Amygdala (tissue), 56 donors: ENCODE data around the gene TXNRD1.
A peak's percentile ranks its signal among the peaks of the same experiment; 100 is the strongest.
"Not testable (repeated sequence)": the region's sequence is repeated elsewhere in the genome, so short reads cannot be mapped to it uniquely, and the experiment has no call there.

ENCODE experiments used
- DNase-seq, 56 donors: peaks; one replicate each; lab custom pipeline; 2025; lab: John Stamatoyannopoulos, UW

The TXNRD1 gene

DNA sequence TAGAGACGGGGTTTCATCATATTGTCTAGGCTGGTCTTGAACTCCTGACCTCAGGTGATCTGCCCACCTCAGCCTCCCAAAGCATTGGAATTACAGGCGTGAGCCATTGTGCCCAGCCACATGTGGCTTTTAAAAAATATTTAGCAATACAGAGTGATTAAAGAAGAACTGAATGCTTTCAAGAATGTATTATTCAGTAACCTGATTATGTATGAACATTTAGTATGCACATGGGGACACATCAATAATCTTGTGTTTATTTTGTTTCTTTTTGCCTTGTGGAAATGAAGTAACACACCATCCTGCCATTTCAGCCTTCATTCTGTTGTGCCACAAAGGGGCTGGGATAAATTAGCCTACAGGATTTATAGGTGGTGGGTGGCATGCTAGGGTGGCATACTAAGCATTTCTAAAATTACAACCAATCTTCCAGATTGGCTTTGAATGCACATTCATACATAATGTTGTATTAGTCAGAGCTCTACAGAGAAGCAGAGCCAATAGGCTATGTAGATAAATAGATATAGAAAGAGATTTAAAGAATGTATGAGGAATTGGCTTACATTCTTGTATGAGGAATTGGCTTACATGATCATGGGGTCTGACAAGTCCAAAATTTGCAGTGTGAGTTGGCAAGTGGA lies 25.5 kb upstream of the TXNRD1 start:
- no peak for DNase-seq

DNA sequence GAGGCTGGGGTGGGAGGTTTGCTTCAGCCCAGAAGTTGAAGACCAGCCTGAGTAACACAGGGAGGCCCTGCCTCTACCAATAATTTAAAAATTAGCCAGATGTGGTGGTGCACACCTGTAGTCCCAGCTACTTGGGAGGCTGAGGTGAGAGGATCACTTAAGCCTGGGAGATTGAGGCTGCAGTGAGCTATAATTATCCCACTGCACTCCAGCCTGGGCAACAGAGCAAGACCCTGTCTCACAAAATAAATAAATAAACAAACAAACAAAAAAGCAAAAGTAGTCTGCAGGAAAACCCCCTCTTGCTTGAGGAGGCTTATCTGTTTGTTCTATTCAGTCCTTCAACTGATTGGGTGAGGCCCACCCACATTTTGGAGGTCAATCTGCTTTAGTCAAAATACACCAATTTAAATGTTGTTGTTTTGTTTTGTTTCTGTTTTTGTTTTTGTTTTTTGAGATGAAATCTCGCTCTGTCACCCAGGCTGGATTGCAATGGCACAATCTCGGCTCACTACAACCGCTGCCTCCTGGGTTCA lies 24.9 kb upstream of the TXNRD1 start:
- DNase-seq, result no peak

DNA sequence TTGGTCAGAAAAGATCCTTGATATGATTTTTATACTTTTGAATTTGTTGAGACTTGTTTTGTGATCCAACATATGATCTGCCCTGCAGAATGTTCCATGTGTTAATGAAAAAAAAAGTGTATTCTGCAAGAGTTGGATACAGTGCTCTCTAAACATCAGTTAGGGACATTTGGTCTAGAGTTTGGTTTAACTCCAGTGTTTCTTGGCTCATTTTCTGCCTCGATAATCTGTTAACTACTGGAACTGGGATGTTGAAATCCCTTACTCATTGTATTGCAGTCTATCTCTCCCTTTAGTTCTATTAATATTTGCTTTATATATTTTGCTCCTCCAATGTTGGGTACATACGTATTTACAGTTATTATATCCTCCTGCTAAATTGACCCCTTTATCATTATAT lies 18.3 kb upstream of the TXNRD1 start:
- no peak for DNase-seq

GRCh38 chr12:104199964-104200363 lies 15.6 kb upstream of the TXNRD1 start:
- DNase-seq, result no peak

- DNase-seq, result peak in 21 of 56 donors; percentile 0 to 71 (median 7)
These were observed 14.2 kb upstream of the TXNRD1 start for GRCh38 chr12:104201238-104202001.

DNA sequence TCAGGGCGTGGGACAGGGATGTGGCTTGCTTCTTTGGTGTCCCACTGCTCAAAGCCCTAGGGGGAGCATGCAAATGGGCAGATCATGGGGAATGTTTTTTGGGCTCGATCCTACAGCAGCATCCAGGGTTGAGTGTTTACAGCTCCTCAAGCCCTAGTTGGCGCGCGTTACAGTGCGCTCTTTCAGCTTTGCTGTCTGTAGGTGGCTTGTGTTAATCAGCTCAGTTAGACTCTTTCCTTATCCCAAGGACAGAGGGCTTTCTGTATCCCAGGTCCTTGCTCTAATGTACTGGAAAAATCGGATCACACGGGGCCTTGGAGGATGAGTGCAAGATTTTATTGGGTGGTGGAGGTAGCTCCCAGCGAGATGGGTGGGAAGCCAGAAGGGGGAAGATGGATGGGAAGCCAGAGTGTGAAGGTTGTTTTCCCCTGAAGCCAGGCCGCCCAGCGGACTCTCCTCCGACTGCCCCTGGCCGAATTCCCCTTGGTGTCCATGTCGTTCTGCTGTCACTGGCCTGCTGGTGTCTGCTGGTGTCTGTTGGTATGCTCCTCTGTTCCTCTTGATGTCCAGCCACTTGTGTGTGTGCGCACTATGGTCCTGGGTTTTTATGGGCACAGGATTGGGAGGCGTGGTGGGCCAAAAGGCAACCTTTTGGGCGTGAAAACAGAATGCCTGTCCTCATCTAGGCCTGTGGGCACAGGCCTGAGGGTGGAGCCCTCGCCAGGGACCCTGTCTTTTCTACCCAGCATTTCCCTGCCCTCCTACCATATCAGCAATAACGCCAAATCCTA lies 10.7 kb upstream of the TXNRD1 start:
- DNase-seq, result peak in 7 of 56 donors; percentile 2 to 18 (median 5)

- no peak for DNase-seq
These were observed 8.0 kb upstream of the TXNRD1 start for GRCh38 chr12:104207416-104208205.

DNA sequence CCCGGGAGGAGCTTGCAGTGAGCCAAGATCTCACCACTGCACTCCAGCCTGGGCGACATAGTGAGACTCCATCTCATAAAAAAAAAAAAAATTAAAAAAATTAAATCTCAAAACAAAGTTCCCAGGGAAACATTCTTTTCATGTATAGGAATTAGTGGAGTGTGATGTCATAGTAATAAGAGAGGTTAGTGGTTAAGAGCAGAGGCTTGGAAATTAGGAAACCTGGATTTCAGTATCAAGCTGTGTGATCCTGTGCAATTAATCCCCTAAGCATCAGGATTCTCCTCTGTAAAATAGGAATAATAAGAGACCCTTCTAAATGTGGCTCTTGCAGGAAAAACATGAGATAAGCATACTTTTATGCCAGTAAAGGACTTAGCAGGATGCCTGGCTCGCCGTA lies 3.1 kb upstream of the TXNRD1 start:
- no peak for DNase-seq

DNA sequence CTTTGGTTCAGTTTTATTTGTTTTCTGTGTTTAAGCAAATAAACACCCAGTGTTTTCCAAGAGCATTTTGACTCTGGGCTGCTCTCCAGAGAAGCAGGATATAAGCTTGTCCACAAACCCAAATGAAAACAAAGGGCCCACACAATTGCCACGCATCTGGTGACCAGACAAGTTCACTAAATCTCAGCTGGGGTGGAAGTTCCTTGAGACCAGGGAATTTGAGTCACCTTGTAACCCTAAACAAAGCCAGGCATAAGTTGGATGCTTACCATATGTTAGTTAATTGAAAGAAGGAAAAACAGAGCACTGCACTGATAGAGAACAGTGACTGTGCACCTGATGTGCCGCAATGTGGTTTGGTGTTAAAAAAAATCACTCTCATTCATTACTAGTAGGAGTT lies 1.6 kb upstream of the TXNRD1 start:
- no peak for DNase-seq

- DNase-seq, result no peak
These were observed 944 bp downstream of the TXNRD1 start for GRCh38 chr12:104216521-104216924.

GRCh38 chr12:104218506-104218905 lies 2.9 kb downstream of the TXNRD1 start:
- DNase-seq, result not testable (repeated sequence)

GRCh38 chr12:104218935-104219334 lies 3.4 kb downstream of the TXNRD1 start:
- no peak for DNase-seq

DNA sequence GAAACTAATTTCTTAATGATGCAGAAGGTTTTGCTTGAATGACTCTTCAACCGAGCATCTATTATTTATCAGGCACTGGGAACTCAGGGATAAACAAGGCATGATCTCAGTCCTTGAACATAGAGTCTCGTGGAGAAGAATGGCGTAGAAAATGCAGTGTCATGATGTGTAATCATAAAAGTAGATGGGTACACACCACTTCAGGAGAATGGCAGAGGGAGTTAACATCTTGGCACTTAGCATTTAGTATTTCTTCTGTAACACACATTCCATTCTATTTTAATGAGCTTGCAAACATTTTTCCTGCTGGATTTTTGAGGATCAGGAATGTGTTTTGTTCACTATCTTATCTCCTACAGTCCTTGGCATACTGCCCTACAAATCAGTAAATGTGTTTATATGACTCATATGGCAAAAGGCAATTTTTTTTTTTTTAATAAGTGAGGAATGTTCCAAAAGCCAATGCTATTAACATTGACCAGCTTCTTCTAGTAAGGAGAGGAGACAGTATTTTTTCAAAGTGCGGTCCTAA lies 3.8 kb downstream of the TXNRD1 start:
- DNase-seq, result no peak

GRCh38 chr12:104219908-104220404 lies 4.4 kb downstream of the TXNRD1 start:
- DNase-seq, result no peak

GRCh38 chr12:104220931-104221330 lies 5.4 kb downstream of the TXNRD1 start:
- DNase-seq, result no peak

DNA sequence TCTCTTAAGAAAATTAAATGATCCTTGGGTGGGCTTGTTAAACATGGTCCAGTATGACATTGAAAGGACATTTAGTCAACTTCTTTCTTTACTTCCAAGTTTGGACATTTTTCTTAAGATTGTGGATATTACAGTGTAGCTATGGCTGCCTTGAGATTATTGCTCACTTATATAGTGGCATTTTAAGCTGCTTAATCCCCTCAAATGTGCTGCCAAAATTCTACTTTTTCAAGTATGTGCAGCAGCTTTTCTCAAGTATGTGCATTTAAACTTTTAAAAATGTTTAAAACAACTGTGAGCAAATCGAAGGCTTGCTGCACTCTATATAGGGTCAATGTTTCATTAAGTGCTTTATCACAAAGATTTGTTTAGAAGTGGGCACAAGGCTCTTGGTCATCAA lies 7.4 kb downstream of the TXNRD1 start:
- no peak for DNase-seq

DNA sequence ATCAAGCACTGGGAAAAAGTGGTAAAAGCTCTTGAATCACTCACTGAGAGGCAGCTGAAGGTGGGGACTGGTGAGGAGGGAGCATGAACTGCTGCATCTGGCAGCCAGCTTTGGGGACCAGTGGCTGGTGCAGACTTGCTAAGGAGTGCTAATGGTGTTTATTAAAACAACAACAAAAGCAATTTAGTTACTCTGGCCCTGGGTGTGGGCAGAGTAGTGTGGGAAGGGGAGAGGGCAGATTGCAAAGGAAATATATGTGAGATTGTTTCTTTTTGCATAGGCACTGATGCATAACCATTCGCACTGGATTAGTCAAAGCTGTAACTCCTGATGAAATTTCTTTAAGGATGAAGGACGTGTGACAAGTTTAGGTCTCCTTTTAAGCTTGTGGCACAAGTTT lies 8.1 kb downstream of the TXNRD1 start:
- DNase-seq, result no peak

DNA sequence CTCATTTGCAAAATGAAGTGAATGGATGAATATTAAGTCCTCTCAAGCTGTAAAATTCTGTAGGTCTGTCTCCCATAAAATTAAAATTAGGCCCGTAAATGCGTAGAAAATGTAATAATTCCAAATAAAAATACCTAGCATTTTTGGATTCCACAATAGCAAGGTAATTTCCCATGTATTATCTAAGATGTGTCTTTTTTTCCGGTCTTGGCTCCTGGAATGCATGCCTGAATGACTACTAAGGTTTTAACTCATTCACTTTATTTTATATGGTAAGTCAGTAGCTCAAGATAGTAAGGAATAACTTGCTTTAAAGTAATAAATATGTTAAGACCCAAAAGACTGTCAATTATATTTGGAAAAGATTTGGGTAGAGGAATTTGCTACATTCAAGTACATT lies 11.1 kb downstream of the TXNRD1 start:
- DNase-seq, result no peak

- DNase-seq, result no peak
These were observed 14.9 kb downstream of the TXNRD1 start for GRCh38 chr12:104230304-104231095.
